ENCODE data around the gene SYNPR.
"Not testable (repeated sequence)": the region's sequence is repeated elsewhere in the genome, so short reads cannot be mapped to it uniquely, and the experiment has no call there.

Gene SYNPR

DNA sequence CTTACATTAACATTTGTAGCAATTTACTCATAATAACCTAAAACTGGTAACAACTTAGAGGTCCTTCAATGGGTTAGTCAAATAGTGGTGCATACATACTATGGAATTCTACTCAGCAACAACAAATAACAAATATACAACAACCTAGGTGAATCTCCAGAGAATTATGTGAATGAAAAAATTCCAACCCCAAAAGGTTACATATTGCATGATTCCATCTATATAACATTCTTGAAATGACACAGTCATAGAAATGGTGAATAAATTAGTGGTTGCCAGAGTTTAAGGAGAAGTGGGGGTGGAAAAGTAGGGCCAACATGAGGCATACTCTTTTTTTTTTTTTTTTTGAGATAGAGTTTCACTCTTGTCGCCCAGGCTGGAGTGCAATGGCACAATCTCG, 361.7 kb downstream of the SYNPR start:
- Histone ChIP-seq H3K27me3 (ENCODE audit: insufficient read depth, low read length) (no peaks in the 10 kb centered on the region), H3K4me1 (ENCODE audit: insufficient read depth, low read length) (peaks cover 3% of the 10 kb centered on the region; the same call in 1 of the 2 replicates), H3K27ac (ENCODE audit: low read length) (no peak overlapping the region), H3K36me3 (ENCODE audit: insufficient read depth, low read depth, low read length) (no peaks in the 10 kb centered on the region), H3K4me3 (ENCODE audit: low read length) (no peak overlapping the region), H3K9ac (ENCODE audit: low read depth, low read length) (no peak overlapping the region), H3K9me3 (ENCODE audit: insufficient read depth, low read depth, low read length) (no peaks in the 10 kb centered on the region; the same call in 1 of the 2 replicates)

DNA sequence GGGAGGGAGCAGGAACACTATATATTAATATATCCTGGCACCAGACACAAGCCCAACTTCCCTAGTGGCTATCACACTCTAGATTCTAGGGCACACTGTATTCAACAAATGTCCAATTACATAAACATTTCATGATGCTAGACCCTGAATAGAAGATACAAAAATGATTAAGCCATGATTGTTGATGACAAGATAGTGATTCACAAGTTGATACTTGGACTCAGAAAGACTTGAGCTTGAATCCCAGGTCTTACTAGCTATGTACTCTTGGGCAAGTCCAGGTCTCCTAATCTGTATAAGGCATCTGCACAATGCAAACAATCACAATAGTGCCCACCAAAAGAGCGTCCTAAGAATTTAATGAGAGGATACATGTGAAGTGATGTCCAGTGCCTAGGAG, 364.4 kb downstream of the SYNPR start:
- no peak overlapping the region for H3K4me3 ChIP-seq (ENCODE audit: low read length)
- no peaks in the 10 kb centered on the region for H3K9me3 ChIP-seq (ENCODE audit: insufficient read depth, low read depth, low read length)
- no peak overlapping the region for H3K27ac ChIP-seq (ENCODE audit: low read length)
- peaks cover 3% of the 10 kb centered on the region; the same call in 1 of the 2 replicates for H3K4me1 ChIP-seq (ENCODE audit: insufficient read depth, low read length)
- no peak overlapping the region for H3K9ac ChIP-seq (ENCODE audit: low read depth, low read length)
- H3K27me3 ChIP-seq (ENCODE audit: insufficient read depth, low read length), result no peaks in the 10 kb centered on the region
- no peaks in the 10 kb centered on the region for H3K36me3 ChIP-seq (ENCODE audit: insufficient read depth, low read depth, low read length)

DNA sequence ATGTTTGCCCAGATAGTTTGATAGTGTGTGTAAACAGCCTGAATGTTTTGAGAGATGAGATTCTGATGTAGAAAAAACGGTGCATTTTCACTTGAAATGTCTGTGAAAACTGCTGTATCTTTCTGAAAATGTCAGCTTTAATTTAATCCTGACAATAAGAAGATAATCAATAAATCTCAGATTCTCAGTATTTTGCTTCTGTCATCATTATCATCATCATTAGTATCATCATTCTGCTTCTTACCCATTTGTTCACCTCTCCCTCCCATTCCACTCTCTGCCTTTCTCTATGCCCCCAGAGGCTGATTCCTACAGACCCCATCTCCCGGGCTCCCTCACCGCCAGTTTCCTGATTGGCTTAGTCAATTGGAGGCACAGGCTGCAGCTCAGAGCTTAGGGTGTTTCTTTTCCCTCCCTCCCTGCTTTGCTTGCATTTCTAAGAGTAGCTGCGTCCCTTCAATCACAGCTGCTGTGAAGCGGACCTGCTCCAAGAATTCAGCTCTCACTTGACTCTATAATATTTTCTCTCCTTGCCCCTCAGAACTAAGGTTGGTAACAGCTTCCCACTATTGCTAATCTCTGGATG, 366.2 kb downstream of the SYNPR start:
- Histone ChIP-seq H3K36me3 (ENCODE audit: insufficient read depth, low read depth, low read length) (no peaks in the 10 kb centered on the region), H3K4me1 (ENCODE audit: insufficient read depth, low read length) (peaks cover 3% of the 10 kb centered on the region; the same call in 1 of the 2 replicates), H3K9me3 (ENCODE audit: insufficient read depth, low read depth, low read length) (no peaks in the 10 kb centered on the region), H3K9ac (ENCODE audit: low read depth, low read length) (no peak overlapping the region), H3K27ac (ENCODE audit: low read length) (no peak overlapping the region), H3K27me3 (ENCODE audit: insufficient read depth, low read length) (no peaks in the 10 kb centered on the region), H3K4me3 (ENCODE audit: low read length) (peak overlapping the region; percentile 75)

DNA sequence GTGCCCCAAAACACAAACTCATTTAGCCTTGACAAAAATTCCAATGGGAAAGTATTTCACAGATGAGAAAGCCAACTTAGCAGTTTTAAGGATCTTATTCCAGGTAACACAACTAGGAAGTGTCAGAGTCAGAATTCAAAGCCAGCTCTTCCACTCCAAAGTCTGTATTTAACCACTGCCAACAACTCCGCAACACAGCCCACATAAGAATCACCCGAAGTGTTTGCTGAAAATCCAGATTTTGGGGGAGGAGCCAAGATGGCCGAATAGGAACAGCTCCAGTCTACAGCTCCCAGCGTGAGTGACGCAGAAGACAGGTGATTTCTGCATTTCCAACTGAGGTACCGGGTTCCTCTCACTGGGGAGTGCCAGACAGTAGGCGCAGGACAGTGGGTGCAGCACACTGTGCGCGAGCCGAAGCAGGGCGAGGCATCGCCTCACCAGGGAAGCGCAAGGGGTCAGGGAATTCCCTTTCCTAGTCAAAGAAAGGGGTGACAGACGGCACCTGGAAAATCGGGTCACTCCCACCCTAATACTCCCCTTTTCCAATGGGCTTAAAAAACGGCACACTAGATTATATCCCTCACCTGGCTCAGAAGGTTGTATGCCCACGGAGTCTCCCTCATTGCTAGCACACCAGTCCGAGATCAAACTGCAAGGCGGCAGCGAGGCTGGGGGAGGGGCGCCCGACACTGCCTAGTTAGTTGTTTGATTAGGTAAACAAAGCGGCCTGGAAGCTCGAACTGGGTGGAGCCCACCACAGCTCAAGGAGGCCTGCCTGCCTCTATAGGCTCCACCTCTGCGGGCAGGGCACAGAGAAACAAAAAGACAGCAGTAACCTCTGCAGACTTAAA, 367.0 kb downstream of the SYNPR start:
- not testable (repeated sequence) for H3K27me3 ChIP-seq (ENCODE audit: insufficient read depth, low read length); H3K36me3 ChIP-seq (ENCODE audit: insufficient read depth, low read depth, low read length); H3K9me3 ChIP-seq (ENCODE audit: insufficient read depth, low read depth, low read length); H3K27ac ChIP-seq (ENCODE audit: low read length); H3K4me1 ChIP-seq (ENCODE audit: insufficient read depth, low read length)
- Histone ChIP-seq H3K9ac (ENCODE audit: low read depth, low read length) (peak overlapping the region; percentile 61; the same call in 1 of the 2 replicates), H3K4me3 (ENCODE audit: low read length) (peak overlapping the region; percentile 75)

DNA sequence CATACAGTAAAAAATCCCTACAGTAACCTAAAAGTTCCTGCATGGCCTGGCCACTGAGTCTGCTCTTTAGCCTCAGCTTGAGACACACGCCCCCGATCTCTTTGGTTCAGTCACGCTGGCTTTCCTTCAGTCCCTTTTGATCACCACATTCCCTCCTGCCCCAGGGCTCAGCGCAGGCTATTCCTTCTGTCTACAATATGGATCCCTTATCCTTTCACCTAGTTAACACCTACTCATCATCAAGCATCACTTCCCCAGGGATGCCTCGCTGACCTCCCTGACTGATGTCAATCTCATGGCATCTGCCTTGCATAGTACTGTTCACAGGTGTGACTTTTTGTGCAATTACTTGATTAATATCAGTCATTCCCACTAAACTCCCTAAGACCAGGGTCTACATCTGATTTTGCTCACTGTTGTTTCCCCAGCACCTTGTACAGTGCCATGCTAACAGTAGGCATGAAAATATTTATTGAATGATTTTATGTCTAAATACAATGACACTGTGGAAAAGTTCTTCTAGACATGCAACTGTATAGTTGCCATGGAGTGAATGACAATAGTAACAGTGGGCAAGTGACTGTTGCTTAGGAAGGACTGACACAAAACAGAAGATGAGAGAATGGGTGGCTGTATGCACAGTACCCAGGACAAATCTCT, 374.1 kb downstream of the SYNPR start, which contains the start of gene SNTN:
TSS of gene SNTN (plus strand) at position 610 of the 660 bp plus-strand sequence. CDS start at position 623, 13 bp downstream.
- no peaks in the 10 kb centered on the region for H3K4me1 ChIP-seq (ENCODE audit: insufficient read depth, low read length)
- H3K4me3 ChIP-seq (ENCODE audit: low read length), result no peak within 1 kb of the TSS
- H3K36me3 ChIP-seq (ENCODE audit: insufficient read depth, low read depth, low read length), result no peaks in the 10 kb centered on the region
- no peaks in the 10 kb centered on the region for H3K27me3 ChIP-seq (ENCODE audit: insufficient read depth, low read length)
- H3K9ac ChIP-seq (ENCODE audit: low read depth, low read length), result no peak within 1 kb of the TSS
- H3K9me3 ChIP-seq (ENCODE audit: insufficient read depth, low read depth, low read length), result no peaks in the 10 kb centered on the region
- H3K27ac ChIP-seq (ENCODE audit: low read length), result no peak within 1 kb of the TSS

DNA sequence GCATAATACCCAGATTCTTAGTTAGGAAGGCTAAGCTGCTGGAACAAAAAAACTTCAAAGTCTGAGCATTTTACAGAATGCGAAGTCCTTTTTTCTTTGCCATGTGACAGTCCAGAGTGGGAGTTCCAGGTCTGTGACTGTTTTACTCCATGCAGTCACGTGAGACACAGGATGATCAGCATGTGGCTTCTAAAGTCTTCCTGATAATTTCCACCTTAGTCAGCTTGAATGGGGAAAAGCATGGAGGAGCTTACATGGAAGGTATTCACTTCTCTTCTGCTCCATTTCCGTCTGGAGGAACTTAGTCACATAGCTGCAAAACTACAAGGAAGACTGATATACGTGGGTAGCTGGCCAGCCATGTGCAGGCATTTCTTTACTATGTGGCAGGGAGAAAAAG, 376.1 kb downstream of the SYNPR start:
- no peaks in the 10 kb centered on the region for H3K36me3 ChIP-seq (ENCODE audit: insufficient read depth, low read depth, low read length)
- H3K27ac ChIP-seq (ENCODE audit: low read length), result no peak overlapping the region
- H3K9me3 ChIP-seq (ENCODE audit: insufficient read depth, low read depth, low read length), result no peaks in the 10 kb centered on the region
- H3K4me3 ChIP-seq (ENCODE audit: low read length), result no peak overlapping the region
- H3K9ac ChIP-seq (ENCODE audit: low read depth, low read length), result no peak overlapping the region
- H3K4me1 ChIP-seq (ENCODE audit: insufficient read depth, low read length), result no peaks in the 10 kb centered on the region
- no peaks in the 10 kb centered on the region for H3K27me3 ChIP-seq (ENCODE audit: insufficient read depth, low read length)

DNA sequence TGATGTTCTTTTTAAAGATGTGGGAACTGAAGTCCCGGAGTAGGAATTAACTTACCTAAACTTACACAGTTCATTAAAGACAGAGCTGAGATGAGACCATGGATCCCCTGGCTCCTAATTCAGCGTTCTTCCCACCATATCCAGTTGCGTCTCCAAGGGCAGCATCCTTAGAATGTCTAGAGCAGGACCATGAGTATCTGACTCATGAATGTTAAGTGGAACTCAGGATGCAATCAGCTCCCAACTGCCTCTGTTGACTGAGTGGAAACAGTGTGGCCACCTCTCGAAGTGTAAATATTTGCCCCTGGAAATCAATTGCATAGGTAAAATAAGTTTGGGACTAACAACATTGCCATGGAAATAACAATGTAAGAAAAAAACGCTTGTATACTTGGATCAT, 376.8 kb downstream of the SYNPR start:
- H3K4me1 ChIP-seq (ENCODE audit: insufficient read depth, low read length), result no peaks in the 10 kb centered on the region
- H3K27ac ChIP-seq (ENCODE audit: low read length), result no peak overlapping the region
- no peaks in the 10 kb centered on the region for H3K9me3 ChIP-seq (ENCODE audit: insufficient read depth, low read depth, low read length)
- H3K36me3 ChIP-seq (ENCODE audit: insufficient read depth, low read depth, low read length), result no peaks in the 10 kb centered on the region
- H3K27me3 ChIP-seq (ENCODE audit: insufficient read depth, low read length), result no peaks in the 10 kb centered on the region
- H3K4me3 ChIP-seq (ENCODE audit: low read length), result no peak overlapping the region
- H3K9ac ChIP-seq (ENCODE audit: low read depth, low read length), result no peak overlapping the region

DNA sequence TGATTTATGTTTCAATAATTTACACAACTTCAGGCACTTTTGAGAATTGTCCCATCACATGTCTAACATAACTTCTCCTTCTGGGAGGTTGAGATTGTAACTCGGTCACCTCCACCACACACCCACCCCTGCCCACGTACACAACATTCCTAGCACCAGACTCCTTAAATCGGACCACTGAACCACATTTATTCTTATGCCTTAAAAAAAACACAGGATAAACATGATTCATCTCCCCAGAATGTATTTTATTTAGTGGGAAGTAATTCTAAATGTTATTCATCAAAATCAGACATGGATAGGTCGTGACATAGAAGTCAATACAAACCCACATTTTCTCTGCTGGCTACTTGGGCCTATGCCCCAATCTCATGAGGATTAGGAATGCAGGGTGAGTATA, 377.4 kb downstream of the SYNPR start:
- H3K27me3 ChIP-seq (ENCODE audit: insufficient read depth, low read length), result no peaks in the 10 kb centered on the region
- no peaks in the 10 kb centered on the region for H3K36me3 ChIP-seq (ENCODE audit: insufficient read depth, low read depth, low read length)
- no peaks in the 10 kb centered on the region for H3K9me3 ChIP-seq (ENCODE audit: insufficient read depth, low read depth, low read length)
- no peak overlapping the region for H3K9ac ChIP-seq (ENCODE audit: low read depth, low read length)
- no peaks in the 10 kb centered on the region for H3K4me1 ChIP-seq (ENCODE audit: insufficient read depth, low read length)
- H3K27ac ChIP-seq (ENCODE audit: low read length), result no peak overlapping the region
- no peak overlapping the region for H3K4me3 ChIP-seq (ENCODE audit: low read length)

DNA sequence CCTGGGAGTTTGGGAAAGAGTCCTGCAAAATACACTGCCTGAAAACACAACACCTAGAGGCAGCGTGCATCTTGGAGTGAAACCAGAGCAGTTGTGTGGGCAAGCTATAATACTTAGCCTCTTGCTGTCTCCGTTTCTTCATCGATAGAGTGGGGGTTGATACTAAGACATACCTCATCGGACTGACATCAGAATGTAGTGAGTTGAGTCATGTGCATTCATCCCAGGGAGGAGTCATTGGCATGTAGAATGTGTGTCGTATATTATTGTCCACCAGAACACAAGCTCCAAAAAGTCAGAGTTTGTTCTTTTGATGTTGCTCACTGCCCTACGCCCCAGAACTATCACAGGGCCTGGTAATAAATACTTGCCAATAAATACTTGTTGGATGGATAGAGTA, 378.7 kb downstream of the SYNPR start:
- Histone ChIP-seq H3K9ac (ENCODE audit: low read depth, low read length) (no peak overlapping the region), H3K4me1 (ENCODE audit: insufficient read depth, low read length) (no peaks in the 10 kb centered on the region), H3K9me3 (ENCODE audit: insufficient read depth, low read depth, low read length) (no peaks in the 10 kb centered on the region), H3K36me3 (ENCODE audit: insufficient read depth, low read depth, low read length) (no peaks in the 10 kb centered on the region), H3K27me3 (ENCODE audit: insufficient read depth, low read length) (no peaks in the 10 kb centered on the region), H3K4me3 (ENCODE audit: low read length) (no peak overlapping the region), H3K27ac (ENCODE audit: low read length) (no peak overlapping the region)

DNA sequence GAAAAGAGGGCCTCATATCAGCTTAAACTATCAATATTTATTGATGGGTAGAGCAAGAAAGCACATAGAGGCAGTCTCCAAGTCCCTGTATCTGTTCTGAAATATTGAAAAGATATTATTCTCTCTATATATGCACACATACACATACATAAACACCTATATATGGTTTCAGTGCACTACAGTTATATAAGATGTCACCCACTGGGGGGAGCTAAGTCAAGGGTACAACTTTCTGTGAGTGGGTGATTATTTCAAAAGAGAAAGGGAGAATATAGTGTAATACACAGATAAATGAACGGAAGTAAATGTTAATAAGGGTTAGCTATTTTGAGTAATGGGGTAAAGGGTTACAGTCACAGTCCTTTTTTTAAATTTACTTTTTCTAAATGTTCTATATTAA, 383.1 kb downstream of the SYNPR start:
- no peaks in the 10 kb centered on the region for H3K4me1 ChIP-seq (ENCODE audit: insufficient read depth, low read length)
- H3K27me3 ChIP-seq (ENCODE audit: insufficient read depth, low read length), result no peaks in the 10 kb centered on the region
- no peaks in the 10 kb centered on the region for H3K36me3 ChIP-seq (ENCODE audit: insufficient read depth, low read depth, low read length)
- H3K27ac ChIP-seq (ENCODE audit: low read length), result no peak overlapping the region
- no peak overlapping the region for H3K4me3 ChIP-seq (ENCODE audit: low read length)
- H3K9me3 ChIP-seq (ENCODE audit: insufficient read depth, low read depth, low read length), result no peaks in the 10 kb centered on the region
- no peak overlapping the region for H3K9ac ChIP-seq (ENCODE audit: low read depth, low read length)

DNA sequence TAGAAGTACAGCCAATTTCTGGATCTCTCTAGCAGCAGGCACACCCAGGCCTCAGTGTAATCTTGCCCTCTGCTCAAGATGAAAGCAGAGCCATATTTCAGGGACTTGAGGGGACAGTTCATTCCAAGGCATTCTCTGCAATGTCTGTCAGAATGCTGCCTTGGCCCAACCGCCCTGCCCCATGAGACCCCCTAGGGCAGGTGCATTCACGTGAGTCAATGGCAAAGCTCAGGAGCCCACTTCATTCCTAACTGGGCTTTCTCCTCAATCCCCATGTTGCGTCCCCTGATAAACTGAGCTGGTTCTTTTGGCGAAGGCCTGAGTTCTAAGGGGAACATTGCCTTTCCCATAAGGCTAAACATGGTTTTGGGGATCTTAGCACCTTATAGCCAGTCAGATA, 383.9 kb downstream of the SYNPR start:
- H3K27me3 ChIP-seq (ENCODE audit: insufficient read depth, low read length), result no peaks in the 10 kb centered on the region
- no peak overlapping the region for H3K4me3 ChIP-seq (ENCODE audit: low read length)
- no peaks in the 10 kb centered on the region for H3K36me3 ChIP-seq (ENCODE audit: insufficient read depth, low read depth, low read length)
- no peaks in the 10 kb centered on the region for H3K9me3 ChIP-seq (ENCODE audit: insufficient read depth, low read depth, low read length)
- H3K27ac ChIP-seq (ENCODE audit: low read length), result no peak overlapping the region
- no peak overlapping the region for H3K9ac ChIP-seq (ENCODE audit: low read depth, low read length)
- H3K4me1 ChIP-seq (ENCODE audit: insufficient read depth, low read length), result no peaks in the 10 kb centered on the region

DNA sequence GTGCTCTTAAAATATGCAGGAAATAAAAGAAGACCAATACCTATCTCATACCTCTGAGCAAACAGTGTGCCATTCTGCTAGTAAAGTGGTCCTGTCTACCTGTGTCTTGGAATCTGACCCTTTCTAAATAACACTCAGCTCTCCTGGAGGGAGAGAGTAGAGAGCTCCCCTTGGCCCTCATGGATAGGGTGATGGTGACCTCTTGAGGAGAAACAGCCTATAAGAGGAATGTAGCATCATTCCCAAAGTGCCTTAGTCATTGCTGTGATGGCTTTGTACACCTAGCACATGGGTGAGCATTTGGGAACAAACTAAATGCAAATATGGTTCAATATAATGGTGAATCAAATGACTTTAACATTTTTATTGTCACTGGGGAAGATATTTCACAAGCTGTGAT, 384.4 kb downstream of the SYNPR start:
- H3K27me3 ChIP-seq (ENCODE audit: insufficient read depth, low read length), result no peaks in the 10 kb centered on the region

More for the DNA sequence above, 384.4 kb downstream of the SYNPR start:
- H3K4me1 ChIP-seq (ENCODE audit: insufficient read depth, low read length), result no peaks in the 10 kb centered on the region
- no peaks in the 10 kb centered on the region for H3K9me3 ChIP-seq (ENCODE audit: insufficient read depth, low read depth, low read length)
- H3K4me3 ChIP-seq (ENCODE audit: low read length), result no peak overlapping the region
- no peak overlapping the region for H3K27ac ChIP-seq (ENCODE audit: low read length)
- H3K9ac ChIP-seq (ENCODE audit: low read depth, low read length), result no peak overlapping the region
- no peaks in the 10 kb centered on the region for H3K36me3 ChIP-seq (ENCODE audit: insufficient read depth, low read depth, low read length)
